HG03354 (cell line): ENCODE results near the gene MEX3A.

Experiments used
- ATAC-seq: cut with Tn5 transposase; IDR thresholded peaks from one replicate; pipeline ENCODE4 v1.9.1; 2021; ENCODE audit warnings: mild to moderate bottlenecking; ENCODE audit not compliant: unreplicated experiment, poor library complexity, severe bottlenecking

MEX3A gene

DNA sequence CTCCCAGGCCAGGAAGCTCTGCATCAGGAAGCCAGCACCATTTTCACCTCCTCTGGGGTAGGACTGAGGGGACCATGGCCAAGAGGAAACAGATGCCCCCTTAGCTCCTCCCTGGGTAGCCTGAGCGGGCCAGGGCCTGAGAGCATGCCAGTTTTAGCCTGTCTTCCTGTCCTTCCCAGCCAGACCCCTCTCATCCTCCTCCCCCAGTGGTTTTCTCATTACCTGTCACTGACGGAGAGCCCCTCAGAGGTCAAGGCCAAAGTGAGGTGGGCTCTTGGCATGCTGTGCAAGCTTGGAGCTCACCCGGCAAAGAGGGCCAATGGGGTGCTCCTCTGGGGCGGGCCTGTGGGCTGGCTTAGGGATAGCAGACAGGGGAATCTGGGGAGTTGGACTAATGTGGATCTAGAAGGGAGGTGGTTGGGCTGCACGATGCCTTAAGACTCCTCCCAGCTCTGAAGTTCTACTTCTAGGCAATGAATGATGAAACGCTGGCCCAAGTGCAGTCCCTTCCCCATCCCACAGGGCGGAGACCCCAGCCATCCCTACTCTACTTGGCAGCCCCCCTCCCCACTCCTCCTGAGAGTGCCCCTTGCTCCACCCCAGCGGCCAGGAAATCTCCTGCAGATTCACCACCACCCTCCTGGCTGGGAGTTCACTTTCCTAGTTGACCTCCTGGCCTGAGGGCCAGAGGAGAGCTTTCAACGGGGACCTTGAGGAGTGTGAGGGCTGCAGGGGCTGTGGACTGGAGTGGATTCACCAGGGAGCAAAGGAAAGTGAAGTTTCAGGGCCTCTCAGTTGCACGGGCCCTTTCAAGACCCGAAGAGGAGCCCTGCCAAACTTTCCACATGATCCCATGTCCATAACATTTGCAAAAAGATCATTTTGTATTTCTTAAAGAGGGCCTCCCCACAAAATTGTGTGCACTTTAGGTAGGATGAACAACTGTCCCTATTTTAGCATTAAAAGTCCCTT, 22.9 kb upstream of the MEX3A start:
- no peak for ATAC-seq

DNA sequence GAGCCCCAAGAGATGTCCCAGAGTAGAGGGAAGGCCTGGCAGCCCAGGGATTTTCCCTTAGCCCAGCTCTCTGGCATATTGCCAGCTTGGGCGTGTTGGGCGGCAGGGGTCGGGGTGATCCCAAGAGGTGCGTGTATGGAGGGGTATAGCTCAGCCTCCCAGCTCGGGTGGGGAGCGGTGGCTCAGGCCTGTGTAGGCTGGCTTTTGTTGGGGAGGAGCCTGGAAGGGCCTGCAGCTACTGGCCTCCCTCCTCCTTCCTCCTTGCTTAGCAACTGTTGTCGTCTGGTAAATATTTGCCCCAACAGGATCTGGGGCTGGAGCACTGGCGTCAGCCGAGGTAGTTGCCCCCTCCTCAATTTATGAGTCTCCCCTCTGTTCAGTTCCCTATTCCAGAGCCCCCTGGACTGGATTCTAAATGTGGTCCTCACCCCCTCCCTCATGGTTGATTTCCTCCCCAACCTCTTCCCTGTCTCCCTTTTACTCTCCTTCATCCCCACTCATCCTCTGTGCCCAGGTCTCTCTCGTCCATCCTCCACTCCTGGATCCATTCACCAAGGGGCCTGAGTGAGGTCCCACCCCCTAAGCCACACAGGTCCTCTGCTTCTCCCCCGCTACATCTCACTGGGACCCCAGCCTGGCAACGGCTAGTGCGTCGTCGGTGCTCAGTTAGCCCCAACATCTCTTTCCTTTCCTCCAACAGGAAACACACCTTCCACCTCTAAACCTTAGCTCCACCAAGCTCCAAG, 22.0 kb upstream of the MEX3A start:
- ATAC-seq: no peak

DNA sequence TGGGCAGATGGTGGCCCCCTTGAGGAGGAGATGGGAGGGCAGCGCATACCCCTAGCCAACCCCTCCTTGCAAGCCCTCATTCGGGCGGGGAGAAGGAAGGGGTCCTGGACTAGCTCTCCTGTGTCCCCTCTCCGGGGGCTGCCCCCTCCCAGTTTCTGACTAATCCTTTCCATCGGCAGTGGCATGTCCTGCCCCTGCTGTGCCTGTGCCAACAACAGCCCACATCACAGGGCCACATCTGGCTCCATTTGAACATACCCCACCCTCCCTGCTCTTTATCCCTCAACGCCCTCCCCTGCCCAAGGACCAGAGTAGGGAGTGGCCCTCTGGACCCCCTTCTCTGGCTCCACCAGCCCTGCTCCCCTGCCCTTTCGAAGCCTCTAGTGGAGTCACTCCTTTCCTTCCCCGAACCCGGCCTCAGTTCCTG, 21.3 kb upstream of the MEX3A start:
- ATAC-seq: no peak

DNA sequence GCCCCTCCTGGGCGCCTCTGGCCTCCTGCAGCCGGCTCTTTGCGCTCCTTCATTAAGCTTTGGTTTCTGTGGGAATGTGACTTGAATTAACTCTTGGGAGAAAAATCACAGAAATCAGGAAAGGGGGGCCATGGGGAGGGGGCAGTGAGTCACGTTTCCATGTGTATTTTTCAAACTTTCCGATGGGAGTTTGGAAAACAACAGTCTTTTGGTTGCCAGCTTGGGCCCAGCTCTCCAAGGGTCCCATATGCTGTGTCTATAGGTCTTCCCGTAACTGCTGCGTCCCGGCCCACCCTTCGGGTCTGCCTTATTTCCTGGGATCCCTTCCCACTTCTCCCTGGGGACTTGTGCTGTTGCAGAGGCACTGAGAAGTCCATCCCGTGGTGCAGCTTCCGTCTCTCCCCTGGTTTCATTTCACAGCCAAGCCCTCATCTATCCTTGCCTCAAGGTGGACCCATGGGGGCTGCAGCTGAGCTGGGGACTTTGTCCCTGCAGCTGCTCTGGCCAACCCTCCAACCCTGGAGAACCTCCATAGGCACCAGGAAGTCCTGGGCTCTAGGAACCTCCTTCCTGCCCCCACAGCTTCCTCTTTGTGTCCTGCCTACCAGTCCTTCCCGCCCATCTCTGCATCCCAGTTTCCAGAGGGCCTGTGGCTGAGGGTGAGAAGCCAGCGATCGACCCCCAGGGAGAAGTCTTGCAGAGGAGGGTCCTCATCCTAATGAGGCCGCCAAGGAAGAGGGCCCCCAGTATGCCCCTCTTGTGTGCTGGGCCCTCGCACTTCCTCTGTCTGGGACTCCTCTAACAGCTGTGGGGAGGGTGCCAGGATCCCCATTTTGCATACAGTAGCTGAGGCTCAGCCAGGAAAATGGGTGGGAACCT, 20.6 kb upstream of the MEX3A start:
- no peak for ATAC-seq

DNA sequence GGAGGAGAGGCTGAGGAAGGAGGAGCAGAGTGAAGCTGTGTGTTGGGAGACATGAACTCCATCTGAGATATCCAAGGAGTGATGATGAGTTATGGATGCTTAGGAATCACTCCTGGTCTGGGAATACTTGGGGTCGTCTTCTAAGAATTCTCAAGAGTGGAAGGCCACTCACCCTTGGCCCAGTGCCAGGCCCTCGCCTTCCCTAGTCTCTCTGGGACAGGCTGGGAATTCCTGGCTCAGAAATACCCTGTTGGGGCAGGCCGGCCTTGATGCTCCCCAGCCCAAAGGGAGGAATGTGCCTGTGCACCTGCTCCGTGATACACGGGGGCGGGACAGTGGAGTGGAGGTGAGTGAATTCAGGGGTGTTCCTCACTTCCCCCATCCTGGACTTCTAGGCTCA, 19.6 kb upstream of the MEX3A start:
- ATAC-seq: no peak

DNA sequence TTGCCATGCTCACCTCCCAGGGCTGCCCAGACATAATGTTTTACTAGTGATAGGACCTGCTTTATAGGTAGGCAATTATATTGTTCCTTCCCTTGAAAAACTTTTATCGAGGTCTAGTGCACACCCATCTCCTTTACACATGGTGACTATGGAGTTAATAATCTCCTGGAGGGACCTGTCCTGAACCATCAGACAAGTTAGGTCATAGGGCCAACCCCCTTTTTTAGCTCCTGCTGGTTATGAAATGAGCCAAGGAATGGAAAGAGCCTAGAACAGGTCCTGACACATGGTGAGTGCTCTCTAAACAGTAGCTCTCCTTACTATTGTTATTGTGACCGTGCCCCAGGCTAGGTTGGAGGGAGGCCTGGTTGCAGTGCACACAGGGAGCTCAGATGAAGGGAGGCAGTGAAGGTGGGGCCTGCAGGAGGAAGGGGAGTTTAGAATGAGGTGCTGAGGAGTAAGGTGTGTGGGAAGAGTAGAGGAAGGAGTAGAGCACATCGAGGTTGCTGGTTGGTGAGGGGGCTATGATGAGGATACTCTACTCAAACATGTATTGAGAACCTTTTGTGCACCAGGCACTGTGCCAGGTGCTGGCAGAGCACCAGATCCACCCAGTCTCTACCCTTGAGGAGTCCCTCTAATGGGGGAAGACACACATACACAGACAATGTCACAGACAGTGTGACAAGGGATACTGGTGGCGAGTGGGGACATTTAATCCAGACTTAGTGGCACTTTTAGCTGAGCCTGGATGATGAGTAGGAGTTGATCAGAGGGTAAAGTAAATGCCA, 18.1 kb upstream of the MEX3A start:
- no peak for ATAC-seq

DNA sequence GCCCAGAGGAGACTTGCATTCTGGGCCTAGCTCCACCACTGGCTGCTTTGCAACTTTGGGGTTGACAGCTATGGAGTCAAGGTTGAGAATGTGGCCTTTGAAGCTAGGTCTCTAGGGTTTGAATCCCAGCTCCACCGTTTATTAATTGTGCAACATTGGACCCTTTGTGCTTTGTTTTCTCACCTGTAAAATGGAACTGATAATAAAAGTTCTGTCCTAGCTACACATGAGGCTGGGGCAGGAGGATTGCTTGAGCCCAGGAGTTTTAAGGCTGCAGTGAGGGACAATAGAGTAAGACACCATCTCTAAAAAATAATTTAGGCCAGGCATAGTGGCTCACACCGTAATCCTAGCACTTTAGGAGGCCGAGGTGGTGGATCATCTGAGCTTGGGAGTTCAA, 17.0 kb upstream of the MEX3A start:
- no peak for ATAC-seq

DNA sequence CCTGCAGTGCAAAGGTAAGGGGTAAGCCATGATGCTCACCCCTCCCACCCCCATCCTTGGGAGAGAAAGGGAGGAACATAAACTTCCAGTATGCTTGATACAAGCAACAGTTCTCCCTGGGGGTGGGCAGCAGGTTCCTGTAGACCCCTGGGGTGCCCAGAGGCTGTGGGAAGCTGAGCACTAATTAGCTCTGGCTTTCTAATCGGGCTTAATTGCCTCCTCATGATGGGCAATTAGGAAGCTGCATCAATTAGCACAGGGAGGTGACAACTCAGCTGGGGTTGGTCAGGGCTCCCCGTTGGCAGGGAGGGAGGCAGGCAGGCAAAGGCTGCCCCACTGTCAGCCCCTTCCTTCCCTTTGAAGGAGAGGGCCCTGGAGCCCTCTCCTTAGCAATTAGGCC, 16.5 kb upstream of the MEX3A start:
- no peak for ATAC-seq

DNA sequence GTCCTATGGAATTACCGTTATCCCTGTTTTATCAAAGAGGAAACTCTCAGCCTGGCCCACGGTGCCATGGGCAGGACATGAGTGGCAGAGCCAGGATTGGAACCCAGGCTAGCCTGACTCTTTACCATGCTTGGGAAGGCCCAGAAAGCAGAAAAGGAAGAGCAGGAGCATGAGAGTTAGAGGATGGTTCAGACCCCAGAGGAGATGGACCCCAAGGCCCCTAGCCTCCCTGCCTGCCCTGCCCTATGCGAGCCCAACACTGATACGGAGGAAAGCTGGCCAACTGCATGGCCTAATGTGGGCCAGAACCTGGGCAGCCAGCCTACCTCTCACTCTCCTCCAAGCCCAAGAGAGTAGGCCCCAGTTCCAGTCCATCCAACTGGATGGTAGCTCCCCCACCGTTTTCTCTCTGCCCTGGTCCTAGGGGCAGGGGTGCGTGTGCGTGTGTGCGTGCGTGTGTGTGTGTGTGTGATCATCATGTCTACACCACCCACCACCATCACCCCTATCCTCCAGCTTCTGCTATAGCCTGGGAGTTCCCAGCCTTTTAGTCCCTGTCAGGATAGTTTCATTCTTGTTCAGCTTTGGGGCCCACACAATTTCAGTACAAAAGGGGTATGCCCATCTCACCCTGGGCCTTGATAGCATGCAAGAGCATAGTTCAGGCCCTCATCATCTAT, 15.4 kb upstream of the MEX3A start:
- ATAC-seq: no peak

DNA sequence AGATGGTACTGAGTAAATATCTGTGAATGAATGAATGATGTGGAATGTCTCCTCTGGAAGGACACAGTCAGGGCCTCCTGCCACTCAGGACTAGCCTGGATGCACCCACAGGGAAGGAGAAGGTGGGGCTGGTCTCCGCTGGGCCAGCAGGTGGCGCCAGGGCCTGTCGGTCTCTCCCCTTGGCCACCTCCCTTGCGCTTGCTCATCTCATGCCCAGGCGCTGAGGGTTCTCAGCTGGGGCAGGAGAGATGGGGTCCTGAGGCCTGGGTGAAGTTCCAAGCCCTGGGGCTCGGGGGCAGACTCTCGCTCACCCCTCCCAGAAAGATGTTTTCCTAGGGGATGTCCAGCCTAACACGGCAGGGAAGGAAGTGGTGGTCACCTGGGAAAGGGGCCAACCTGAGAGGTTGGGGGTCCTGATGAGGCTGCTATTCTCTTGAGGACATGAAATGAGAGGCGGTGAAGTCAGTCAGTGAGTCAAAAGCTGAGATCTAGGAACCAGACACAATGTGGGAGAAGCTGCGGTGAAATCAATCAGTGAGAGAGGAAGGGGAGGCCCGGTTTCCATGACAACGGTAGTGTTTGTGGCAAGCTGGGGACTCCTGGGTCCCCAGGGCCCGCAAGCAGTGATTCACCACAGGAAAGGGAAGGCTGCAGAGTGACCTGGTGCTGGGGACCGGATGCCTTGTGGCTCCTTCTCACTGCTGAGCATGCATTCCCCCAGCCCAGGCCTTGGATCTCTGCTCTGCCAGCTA, 14.6 kb upstream of the MEX3A start:
- ATAC-seq: peak; percentile 71

DNA sequence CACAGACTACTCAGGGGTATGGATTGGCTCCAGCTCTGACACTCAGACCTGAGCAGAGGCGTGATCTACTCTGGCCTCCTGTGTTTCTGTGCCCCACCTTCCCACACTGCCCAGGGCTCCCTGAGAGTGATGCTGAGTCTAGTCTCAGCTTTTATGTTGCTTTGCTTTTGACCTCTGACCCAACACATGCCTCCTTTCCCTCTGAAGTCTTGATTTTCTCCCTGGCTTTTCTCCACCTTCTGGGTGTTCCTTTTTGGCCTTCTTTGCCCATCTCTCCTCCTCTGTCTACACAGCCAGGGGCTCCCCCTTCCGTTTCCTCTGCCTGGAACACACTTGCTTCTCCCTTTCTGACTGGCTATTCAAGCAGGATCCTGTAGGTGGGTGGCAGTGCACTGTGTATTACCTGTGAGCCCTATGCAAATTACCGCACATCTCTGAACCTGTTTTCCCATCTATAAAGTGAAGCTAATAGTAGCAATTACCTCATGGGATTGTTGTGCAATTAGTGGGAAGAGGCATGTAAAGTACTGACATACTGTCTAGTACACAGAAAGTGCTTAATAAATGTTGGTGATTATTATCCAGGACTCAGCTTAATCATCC, 13.7 kb upstream of the MEX3A start:
- ATAC-seq: no peak

DNA sequence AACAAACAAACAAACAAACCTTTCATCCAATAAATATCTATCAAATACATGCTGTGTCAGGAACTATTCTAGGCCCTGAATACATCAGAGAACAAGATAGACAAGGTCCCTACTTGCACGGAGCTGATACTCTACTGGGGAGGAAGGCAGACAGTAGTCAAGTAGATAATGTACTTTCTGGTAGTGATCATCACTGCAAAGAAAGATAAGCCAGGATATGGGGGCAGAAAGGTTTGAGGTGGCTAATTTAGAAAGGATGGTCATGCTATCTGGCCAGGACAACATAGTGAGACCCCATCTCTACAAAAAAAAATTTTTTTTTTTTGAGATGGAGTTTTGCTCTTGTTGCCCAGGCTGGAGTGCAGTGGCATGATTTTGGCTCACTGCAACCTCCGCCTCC, 9.3 kb upstream of the MEX3A start:
- ATAC-seq: no peak

DNA sequence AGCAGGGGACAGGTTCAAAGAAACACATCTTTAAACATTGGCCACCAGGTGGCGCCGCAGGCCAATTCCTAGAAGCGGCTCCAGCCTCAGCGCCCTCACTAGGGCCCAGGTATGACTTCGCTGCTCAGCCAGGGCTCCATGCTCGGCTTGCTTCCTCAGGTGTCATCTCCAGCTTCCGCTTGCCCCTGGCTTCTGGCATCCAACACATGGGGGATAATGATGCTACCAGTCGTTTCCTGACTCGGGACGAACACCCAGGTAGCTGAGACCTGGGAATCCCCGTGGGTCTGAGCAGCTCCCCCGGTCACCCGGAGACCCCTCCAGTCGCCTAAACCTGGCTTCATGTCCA, 8.5 kb upstream of the MEX3A start:
- ATAC-seq: peak; percentile 72

DNA sequence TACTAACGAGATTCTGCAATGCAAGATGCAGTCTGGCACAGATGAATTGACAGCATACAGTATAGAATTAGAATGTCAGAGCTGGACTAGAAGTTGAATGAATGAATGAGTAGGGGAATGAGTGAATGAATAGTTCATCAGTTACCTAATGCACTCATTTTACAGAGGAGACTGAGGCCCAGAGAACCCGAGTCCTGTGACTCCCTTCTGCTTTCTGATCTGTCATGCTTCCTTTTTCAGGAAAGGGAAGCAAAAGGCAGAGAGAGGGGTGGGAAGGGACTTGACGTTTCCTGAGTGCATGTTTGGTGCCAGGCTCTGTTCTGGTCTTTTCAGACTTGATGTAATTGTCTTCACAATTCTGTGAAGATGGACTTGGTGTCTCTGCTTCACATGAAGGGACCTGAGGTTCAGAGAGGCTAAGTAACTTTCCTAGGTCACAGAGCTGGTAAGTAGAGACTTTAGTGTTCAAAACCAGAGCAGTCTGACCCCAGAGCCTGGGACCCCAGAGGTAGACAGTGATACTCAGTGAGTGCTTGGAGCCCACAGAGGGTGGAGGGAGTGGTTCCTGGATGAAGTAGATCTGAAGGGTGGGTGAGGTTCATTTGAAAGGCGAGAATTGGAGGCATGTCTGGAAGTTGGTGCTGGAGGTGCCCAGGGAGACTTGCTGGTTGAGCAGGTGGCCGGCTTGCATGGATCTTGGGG, 8.0 kb upstream of the MEX3A start:
- ATAC-seq: no peak

DNA sequence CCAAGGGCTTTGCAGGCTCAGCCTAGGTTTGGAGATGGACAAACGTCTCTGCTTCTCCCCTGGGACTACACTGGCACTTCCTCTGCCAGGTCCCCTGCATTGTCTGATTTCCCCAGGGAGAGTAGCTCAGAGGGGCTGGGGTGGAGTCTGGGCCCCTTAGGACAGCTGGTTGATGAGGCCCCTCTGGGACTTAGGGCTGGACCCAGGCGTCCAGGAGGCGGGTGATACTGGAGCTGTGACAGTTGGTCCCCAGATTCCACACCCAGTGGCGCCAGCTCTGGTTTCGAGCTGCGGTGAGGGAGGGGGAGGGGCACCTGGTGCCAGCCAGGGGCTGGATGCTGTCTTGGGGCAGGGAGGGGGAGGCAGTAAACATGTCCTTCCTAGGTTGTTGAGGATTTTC, 7.4 kb upstream of the MEX3A start:
- no peak for ATAC-seq

DNA sequence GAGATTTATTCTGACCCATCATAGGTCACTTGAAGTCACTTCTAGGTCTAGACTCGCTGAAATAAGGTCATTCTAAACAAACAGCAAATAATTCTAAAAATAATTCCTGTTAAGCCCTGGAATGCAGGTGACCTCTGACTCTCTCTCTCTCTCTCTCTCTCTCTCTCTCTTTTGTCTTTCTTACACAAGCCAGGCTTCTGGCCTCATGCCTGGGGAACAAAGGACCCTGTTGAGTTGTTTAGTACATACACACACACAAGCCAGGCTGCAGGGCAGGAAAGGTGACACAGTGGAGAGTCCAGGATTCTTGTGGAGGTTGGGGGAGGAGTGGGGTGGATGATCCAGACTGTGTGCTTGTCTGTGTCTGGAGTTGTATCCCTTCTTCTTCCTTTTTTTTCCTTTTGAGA, 4.0 kb upstream of the MEX3A start:
- ATAC-seq: no peak
